GM12891 (cell line): ENCODE data around the gene AP4M1.

ENCODE experiments used
- PAX5 ChIP-seq: IDR thresholded peaks from 2 replicates; pipeline ENCODE4 v1.6.1; 2011; ENCODE audit warnings: low read length, moderate library complexity, mild to moderate bottlenecking; ENCODE audit not compliant: insufficient read depth, severe bottlenecking
- POLR2A ChIP-seq: IDR thresholded peaks from 2 replicates; pipeline ENCODE4 v1.6.1; 2011; ENCODE audit warnings: low read depth, low read length, control low read depth
- POLR2AphosphoS5 ChIP-seq: IDR thresholded peaks from 2 replicates; pipeline ENCODE4 v1.6.1; 2011; ENCODE audit warnings: low read depth, low read length, control low read depth
- SPI1 ChIP-seq: IDR thresholded peaks from 2 replicates; pipeline ENCODE4 v1.6.1; 2011; ENCODE audit warnings: low read depth, low read length, control low read depth
- TAF1 ChIP-seq: IDR thresholded peaks from 2 replicates; pipeline ENCODE4 v1.6.1; 2011; ENCODE audit warnings: low read depth, low read length, control low read depth

DNA sequence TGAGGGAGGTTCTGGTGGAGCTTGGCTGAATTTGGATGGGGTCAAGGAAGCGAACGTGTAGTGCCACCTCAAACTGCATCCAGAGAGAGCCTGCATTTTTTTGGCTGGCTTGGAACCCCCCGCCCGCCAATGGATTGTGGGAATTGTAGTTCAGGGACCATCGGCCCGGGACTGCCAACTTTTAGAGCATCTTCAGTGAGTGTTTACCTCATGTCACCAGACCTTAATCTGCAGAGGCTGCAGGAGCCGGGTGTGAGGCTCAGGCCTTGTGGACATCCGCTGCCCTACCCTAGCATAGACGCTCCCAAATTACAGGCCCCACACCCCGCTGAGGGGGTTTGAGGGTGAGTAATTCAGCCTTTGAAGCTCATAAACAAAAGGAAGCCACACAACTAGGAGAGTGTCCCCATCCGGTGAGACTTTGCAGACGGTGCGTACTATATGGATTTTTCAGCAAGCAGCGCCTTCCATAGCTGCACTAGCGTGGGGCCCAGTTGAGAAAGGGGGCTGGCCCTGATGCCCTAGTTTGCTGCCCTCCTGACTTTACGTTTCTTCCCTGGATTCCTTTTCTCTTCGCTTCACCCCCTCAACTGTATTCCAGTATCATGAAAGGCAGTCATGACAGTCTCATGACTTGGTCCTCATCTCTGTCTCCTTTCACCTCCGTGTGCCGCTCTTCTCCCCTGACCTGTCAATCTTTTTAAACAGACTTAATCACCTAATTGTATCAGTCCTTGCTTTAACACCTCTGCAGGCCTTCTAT, 18.7 kb downstream of the AP4M1 start:
- TF ChIP-seq POLR2A (no peak), POLR2AphosphoS5 (no peak), TAF1 (no peak), SPI1 (no peak), PAX5 (no peak)
